ENCODE data around the gene MYO5B. TPM values are rescaled to one million over a fixed set of nuclear protein-coding genes. Genes with fewer than 3 reads are reported as not detected.

The MYO5B gene
- polyA plus RNA-seq, 1 donor from 2014 or later: 0.42 TPM

- Histone ChIP-seq H3F3A (ENCODE audit: insufficient read depth, low read length, poor library complexity, severe bottlenecking) (no peaks in the 10 kb centered on the region), H4K20me1 (ENCODE audit: insufficient read depth) (no peaks in the 10 kb centered on the region), H3K9me2 (ENCODE audit: insufficient read depth, low read length) (no peaks in the 10 kb centered on the region), H3K4me3 (ENCODE audit: low read length) (no peak overlapping the region), H3K36me3 (ENCODE audit: insufficient read depth, low read length) (no peaks in the 10 kb centered on the region), H3K79me2 (replicated peaks; ENCODE audit: insufficient read depth, low read length) (no peaks in the 10 kb centered on the region), H3K27ac (ENCODE audit: low read length) (no peak overlapping the region), H2AFZ (ENCODE audit: low read depth, low read length) (no peak overlapping the region), H3K9me3 (ENCODE audit: low read length) (no peaks in the 10 kb centered on the region), H3K9ac (ENCODE audit: low read length) (no peak overlapping the region), H3K4me2 (ENCODE audit: low read length) (no peak overlapping the region), H3K27me3 (ENCODE audit: insufficient read depth, low read depth, low read length) (no peaks in the 10 kb centered on the region)
- no peak for TF ChIP-seq CTCF (IDR thresholded peaks at IDR 0.05; ENCODE audit: poor library complexity, severe bottlenecking)
These were observed 218.9 kb downstream of the MYO5B start for GRCh38 chr18:49976001-49976400.

GRCh38 chr18:49974079-49974478, 220.9 kb downstream of the MYO5B start:
- Histone ChIP-seq H4K20me1 (ENCODE audit: insufficient read depth) (no peaks in the 10 kb centered on the region), H3K27me3 (ENCODE audit: insufficient read depth, low read depth, low read length) (no peaks in the 10 kb centered on the region), H3K27ac (ENCODE audit: low read length) (no peak overlapping the region), H3K9me2 (ENCODE audit: insufficient read depth, low read length) (no peaks in the 10 kb centered on the region), H3F3A (ENCODE audit: insufficient read depth, low read length, poor library complexity, severe bottlenecking) (no peaks in the 10 kb centered on the region), H3K79me2 (replicated peaks; ENCODE audit: insufficient read depth, low read length) (no peaks in the 10 kb centered on the region), H3K9me3 (ENCODE audit: low read length) (no peaks in the 10 kb centered on the region), H3K4me2 (ENCODE audit: low read length) (no peak overlapping the region), H3K36me3 (ENCODE audit: insufficient read depth, low read length) (no peaks in the 10 kb centered on the region), H3K9ac (ENCODE audit: low read length) (no peak overlapping the region), H2AFZ (ENCODE audit: low read depth, low read length) (no peak overlapping the region), H3K4me3 (ENCODE audit: low read length) (no peak overlapping the region)
- TF ChIP-seq POLR2AphosphoS5 (IDR thresholded peaks at IDR 0.05) (no peak), TAF1 (IDR thresholded peaks at IDR 0.05; ENCODE audit: low read depth) (no peak), EP300 (conservative IDR thresholded peaks at IDR 0.05; ENCODE audit: poor library complexity, severe bottlenecking) (no peak), MXI1 (conservative IDR thresholded peaks at IDR 0.05; ENCODE audit: poor library complexity, severe bottlenecking) (no peak), SMC3 (conservative IDR thresholded peaks at IDR 0.05; ENCODE audit: poor library complexity) (no peak), REST (IDR thresholded peaks at IDR 0.05; ENCODE audit: borderline replicate concordance) (no peak), RAD21 (conservative IDR thresholded peaks at IDR 0.05) (no peak), EZH2 (IDR thresholded peaks at IDR 0.05; ENCODE audit: borderline replicate concordance, insufficient read depth, low read length, poor library complexity, severe bottlenecking) (no peak), CTCF (IDR thresholded peaks at IDR 0.05; ENCODE audit: poor library complexity, severe bottlenecking) (no peak)
